ENCODE results near the gene GJD3.
"Not testable (repeated sequence)": the region's sequence is repeated elsewhere in the genome, so short reads cannot be mapped to it uniquely, and the experiment has no call there.

GJD3 gene

GRCh38 chr17:40374821-40375498, 10.4 kb upstream of the GJD3 start:
- H3K4me3 ChIP-seq (ENCODE audit: low read length) = no peak overlapping the region
- TF ChIP-seq ZNF274 (IDR thresholded peaks at IDR 0.05; ENCODE audit: low read depth, low read length) = no peak

- no peak overlapping the region for H3K4me3 ChIP-seq (ENCODE audit: low read length)
- no peak for TF ChIP-seq ZNF274 (IDR thresholded peaks at IDR 0.05; ENCODE audit: low read depth, low read length)
Measured at GRCh38 chr17:40373999-40374398, 9.5 kb upstream of the GJD3 start.

- H3K4me3 ChIP-seq (ENCODE audit: low read length) = no peak overlapping the region
- TF ChIP-seq ZNF274 (IDR thresholded peaks at IDR 0.05; ENCODE audit: low read depth, low read length) = no peak
Measured at GRCh38 chr17:40373324-40373723, 8.8 kb upstream of the GJD3 start.

GRCh38 chr17:40372644-40373043, 8.1 kb upstream of the GJD3 start:
- H3K4me3 ChIP-seq (ENCODE audit: low read length) = not testable (repeated sequence)

GRCh38 chr17:40372031-40372430, 7.5 kb upstream of the GJD3 start:
- H3K4me3 ChIP-seq (ENCODE audit: low read length) = no peak overlapping the region
- no peak for TF ChIP-seq ZNF274 (IDR thresholded peaks at IDR 0.05; ENCODE audit: low read depth, low read length)

- no peak overlapping the region for H3K4me3 ChIP-seq (ENCODE audit: low read length)
- TF ChIP-seq ZNF274 (IDR thresholded peaks at IDR 0.05; ENCODE audit: low read depth, low read length) = no peak
Measured at GRCh38 chr17:40371261-40371929, 6.9 kb upstream of the GJD3 start.

- H3K4me3 ChIP-seq (ENCODE audit: low read length) = no peak overlapping the region
- TF ChIP-seq ZNF274 (IDR thresholded peaks at IDR 0.05; ENCODE audit: low read depth, low read length) = no peak
Measured at GRCh38 chr17:40369923-40370322, 5.4 kb upstream of the GJD3 start.

- H3K4me3 ChIP-seq (ENCODE audit: low read length) = not testable (repeated sequence)
Measured at GRCh38 chr17:40367728-40368127, 3.2 kb upstream of the GJD3 start.

- no peak overlapping the region for H3K4me3 ChIP-seq (ENCODE audit: low read length)
- TF ChIP-seq ZNF274 (IDR thresholded peaks at IDR 0.05; ENCODE audit: low read depth, low read length) = no peak
Measured at GRCh38 chr17:40366861-40367518, 2.5 kb upstream of the GJD3 start.

- no peak for TF ChIP-seq ZNF274 (IDR thresholded peaks at IDR 0.05; ENCODE audit: low read depth, low read length)
- H3K4me3 ChIP-seq (ENCODE audit: low read length) = no peak overlapping the region
Measured at GRCh38 chr17:40366076-40366860, 1.7 kb upstream of the GJD3 start.

GRCh38 chr17:40364906-40365305, 369 bp upstream of the GJD3 start:
- TF ChIP-seq ZNF274 (IDR thresholded peaks at IDR 0.05; ENCODE audit: low read depth, low read length) = no peak
- H3K4me3 ChIP-seq (ENCODE audit: low read length) = no peak overlapping the region

GRCh38 chr17:40363111-40363827, 1.3 kb downstream of the GJD3 start:
- H3K4me3 ChIP-seq (ENCODE audit: low read length) = peak overlapping the region; percentile 60; the same call in 1 of the 2 replicates

GRCh38 chr17:40362696-40363110, 1.8 kb downstream of the GJD3 start:
- peak overlapping the region; percentile 60; the same call in 1 of the 2 replicates for H3K4me3 ChIP-seq (ENCODE audit: low read length)
- no peak for TF ChIP-seq ZNF274 (IDR thresholded peaks at IDR 0.05; ENCODE audit: low read depth, low read length)

More at GRCh38 chr17:40363111-40363827, 1.3 kb downstream of the GJD3 start:
- TF ChIP-seq ZNF274 (IDR thresholded peaks at IDR 0.05; ENCODE audit: low read depth, low read length) = no peak
